ENCODE measurements around the gene THSD4. TPM values are rescaled to one million over a fixed set of nuclear protein-coding genes. Genes with fewer than 3 reads are reported as not detected.

THSD4 gene
- total RNA-seq, 2 experiments from 2014 or later = not detected

DNA sequence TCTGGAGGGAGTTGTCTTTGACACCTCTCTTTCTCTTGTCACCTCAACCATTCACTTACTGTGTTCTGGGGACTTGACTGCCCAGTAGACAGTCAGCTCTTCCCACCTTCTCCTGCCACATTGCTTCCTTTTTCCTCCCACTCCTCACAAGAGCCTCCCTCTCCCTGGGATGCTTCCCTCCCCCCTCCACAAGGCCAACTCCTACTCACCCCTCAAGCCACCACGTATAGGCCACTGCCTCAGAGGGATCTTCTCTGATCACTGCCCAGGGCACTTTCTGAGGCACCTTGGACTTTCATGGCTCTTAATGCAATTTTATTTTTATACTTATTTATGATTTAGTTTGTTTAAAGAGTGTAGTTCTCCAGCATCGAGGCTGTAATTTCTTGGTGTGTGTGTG lies 23.2 kb downstream of the THSD4 start:
- Mint-ChIP-seq H3K27ac (no peak overlapping the region), H3K27me3 (peaks cover 5% of the 10 kb centered on the region), H3K4me1 (no peaks in the 10 kb centered on the region), H3K9me3 (ENCODE audit: low read depth) (no peaks in the 10 kb centered on the region), H3K4me3 (no peak overlapping the region), H3K36me3 (no peaks in the 10 kb centered on the region)
- ATAC-seq (no peak), DNase-seq (no peak)
- CTCF ChIA-PET = no interaction called here

DNA sequence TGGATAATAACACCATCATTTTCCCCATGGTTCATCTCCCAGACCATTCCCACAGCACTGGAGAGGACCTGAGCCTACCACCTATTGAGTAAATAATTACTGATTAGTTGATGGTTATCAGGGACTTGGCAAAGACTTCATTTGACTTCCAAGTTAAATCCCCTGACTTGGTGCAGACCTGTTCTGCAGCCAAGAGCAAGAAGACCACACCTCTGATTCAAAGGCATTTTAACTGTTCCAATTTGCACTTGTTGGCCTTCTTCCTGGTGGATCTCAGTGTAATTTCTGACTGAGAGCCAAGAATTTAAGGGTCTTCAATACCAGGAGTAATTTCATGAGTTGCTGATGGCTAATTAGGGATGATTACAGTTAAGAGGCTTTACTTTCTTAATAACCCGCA lies 24.0 kb downstream of the THSD4 start:
- Mint-ChIP-seq H3K27me3 (peaks cover 4% of the 10 kb centered on the region), H3K4me1 (no peaks in the 10 kb centered on the region), H3K36me3 (no peaks in the 10 kb centered on the region), H3K4me3 (no peak overlapping the region), H3K9me3 (ENCODE audit: low read depth) (no peaks in the 10 kb centered on the region), H3K27ac (no peak overlapping the region)
- DNase-seq = no peak
- CTCF ChIA-PET = no interaction called here
- ATAC-seq = no peak

DNA sequence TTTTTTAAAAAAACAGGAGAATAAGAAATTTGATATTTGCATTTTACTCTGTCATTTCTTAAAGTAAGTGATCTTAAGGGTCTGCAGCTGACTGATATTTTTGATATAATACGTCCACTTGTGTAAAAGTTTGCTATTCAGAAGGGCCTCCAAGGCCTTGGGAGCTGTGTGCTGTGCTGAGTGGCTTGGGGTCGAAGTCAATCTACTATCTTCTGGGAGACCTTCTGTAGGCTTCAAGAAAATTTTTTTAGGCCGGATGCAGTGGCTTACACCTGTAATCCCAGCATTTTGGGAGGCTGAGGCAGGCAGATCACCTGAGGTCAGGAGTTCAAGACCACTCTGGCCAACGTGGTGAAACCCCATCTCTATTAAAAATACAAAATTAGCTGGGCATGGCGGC lies 26.3 kb downstream of the THSD4 start:
- H3K36me3 Mint-ChIP-seq = no peaks in the 10 kb centered on the region
- H3K9me3 Mint-ChIP-seq (ENCODE audit: low read depth) = no peaks in the 10 kb centered on the region
- H3K4me1 Mint-ChIP-seq = no peaks in the 10 kb centered on the region
- DNase-seq = no peak
- no peak overlapping the region for H3K27ac Mint-ChIP-seq
- H3K4me3 Mint-ChIP-seq = no peak overlapping the region
- no peak for ATAC-seq
- CTCF ChIA-PET = interaction anchor here (1.7 kb wide), 1 partner anchor 11 kb away, joined by 3 read pairs; no protein-coding TSS in a partner anchor
- H3K27me3 Mint-ChIP-seq = peaks cover 8% of the 10 kb centered on the region

DNA sequence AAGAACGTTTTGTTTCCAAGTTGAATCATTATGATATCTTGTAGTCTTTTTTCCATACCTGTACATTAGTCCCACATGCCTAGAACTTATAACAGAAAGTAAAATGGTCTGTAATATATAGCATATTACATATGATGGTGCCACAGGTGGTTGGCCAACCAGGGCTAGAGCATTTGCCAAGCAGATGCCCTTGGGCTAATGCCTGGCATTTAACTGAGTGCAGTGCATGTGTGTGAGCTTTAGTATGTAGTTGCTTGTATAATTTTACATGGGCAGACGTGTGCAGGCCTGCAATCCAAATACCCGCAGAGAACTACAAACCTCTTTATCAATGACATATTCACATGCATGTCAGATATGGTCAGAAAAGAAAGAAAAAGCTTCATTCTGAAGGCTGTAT lies 27.5 kb downstream of the THSD4 start:
- no peaks in the 10 kb centered on the region for H3K36me3 Mint-ChIP-seq
- H3K4me1 Mint-ChIP-seq = no peaks in the 10 kb centered on the region
- ATAC-seq (no peak), DNase-seq (no peak)
- H3K27me3 Mint-ChIP-seq = peaks cover 8% of the 10 kb centered on the region
- H3K4me3 Mint-ChIP-seq = no peak overlapping the region
- no peak overlapping the region for H3K27ac Mint-ChIP-seq
- H3K9me3 Mint-ChIP-seq (ENCODE audit: low read depth) = no peaks in the 10 kb centered on the region
- CTCF ChIA-PET = interaction anchor here (1.7 kb wide), 1 partner anchor 12 kb away, joined by 3 read pairs; no protein-coding TSS in a partner anchor

DNA sequence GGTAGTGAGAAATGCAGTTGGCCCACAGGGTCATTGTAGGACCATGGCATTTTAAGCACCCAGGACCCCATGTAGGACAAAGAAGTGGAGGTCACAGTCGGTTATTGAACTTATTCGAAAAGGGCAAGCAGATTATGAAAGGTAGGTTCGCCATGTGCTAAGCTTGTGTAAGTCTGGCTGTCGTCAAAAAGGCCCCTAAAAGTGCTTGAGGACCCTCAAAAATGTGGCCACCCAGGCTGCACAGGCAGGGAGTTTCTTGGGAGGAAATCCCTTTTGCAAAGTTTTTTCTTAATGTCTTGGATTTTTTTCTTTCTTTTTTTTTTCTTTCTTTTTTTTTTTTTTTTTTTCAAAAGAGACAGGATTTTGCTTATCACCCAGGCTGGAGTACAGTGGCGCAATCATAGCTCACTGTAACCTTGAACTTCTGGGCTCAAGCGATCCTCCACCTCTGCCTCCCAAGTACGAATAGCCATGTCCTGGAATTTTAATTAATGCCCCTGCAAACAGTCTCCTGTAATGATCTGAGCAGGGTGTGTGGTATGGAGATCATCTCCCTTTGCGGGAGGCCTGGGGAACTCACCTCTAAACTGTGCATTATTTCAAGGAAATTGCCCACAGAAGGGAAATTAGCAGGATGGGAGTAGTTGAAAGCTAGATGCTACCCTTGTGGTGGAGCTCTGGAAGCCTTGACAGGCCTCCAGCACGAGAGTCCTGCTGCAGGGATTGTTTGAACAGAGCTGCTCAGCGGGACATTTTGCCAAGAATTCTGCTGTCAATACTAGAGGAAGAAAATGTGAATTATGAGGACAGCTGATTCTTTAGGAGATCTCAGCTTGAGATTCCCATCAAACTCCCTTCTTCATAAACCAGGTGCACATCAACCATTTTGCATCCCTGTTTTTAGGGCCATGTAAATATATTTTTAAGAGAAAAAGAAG lies 28.4 kb downstream of the THSD4 start:
- H3K4me1 Mint-ChIP-seq = no peaks in the 10 kb centered on the region
- H3K36me3 Mint-ChIP-seq = no peaks in the 10 kb centered on the region
- H3K9me3 Mint-ChIP-seq (ENCODE audit: low read depth) = no peaks in the 10 kb centered on the region
- CTCF ChIA-PET = no interaction called here
- no peak overlapping the region for H3K4me3 Mint-ChIP-seq
- ATAC-seq (no peak), DNase-seq (no peak)
- H3K27ac Mint-ChIP-seq = no peak overlapping the region
- peaks cover 8% of the 10 kb centered on the region for H3K27me3 Mint-ChIP-seq

DNA sequence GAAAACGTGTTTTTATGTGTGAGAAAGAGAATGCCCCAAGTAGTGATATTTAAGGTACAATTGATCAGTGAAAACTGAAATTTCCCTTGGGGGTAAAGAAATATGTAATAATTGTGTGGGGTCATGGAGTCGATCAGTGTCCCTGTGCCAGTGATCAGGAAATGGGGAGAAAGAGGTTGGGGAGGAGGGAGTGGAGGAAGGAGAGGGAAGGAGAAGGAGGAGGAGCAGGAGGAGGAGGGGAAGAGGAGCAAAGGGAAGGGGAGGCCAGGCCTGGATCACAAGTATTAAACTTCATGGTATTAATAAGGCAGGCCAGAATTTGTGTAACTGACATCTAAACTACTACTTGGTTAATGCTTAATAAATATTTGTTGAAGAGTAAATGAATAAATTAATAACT lies 30.4 kb downstream of the THSD4 start:
- Mint-ChIP-seq H3K4me1 (no peaks in the 10 kb centered on the region), H3K27me3 (peaks cover 8% of the 10 kb centered on the region), H3K27ac (no peak overlapping the region), H3K36me3 (no peaks in the 10 kb centered on the region), H3K4me3 (no peak overlapping the region), H3K9me3 (ENCODE audit: low read depth) (no peaks in the 10 kb centered on the region)
- DNase-seq = no peak
- ATAC-seq = no peak
- CTCF ChIA-PET = no interaction called here

DNA sequence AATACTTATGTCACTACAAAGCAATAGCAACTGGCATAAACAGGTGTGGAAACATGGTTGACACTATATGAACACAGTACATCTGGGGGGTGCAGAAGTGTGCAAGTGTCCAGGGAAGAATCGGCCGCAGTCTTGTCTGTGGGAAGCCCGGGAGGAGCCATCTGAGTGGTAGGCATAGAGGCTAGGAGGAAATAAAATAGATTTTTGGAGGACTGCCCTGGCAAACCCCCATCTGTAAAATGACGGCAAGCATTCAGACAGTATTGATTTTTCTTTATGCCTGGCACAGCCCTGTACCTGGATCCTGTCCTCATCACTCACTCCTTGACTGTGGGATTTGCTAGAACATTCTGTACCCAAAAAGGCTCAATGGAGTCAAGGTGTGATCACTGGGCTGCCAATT lies 31.3 kb downstream of the THSD4 start:
- H3K27ac Mint-ChIP-seq = no peak overlapping the region
- DNase-seq (no peak), ATAC-seq (no peak)
- peaks cover 8% of the 10 kb centered on the region for H3K27me3 Mint-ChIP-seq
- no peaks in the 10 kb centered on the region for H3K9me3 Mint-ChIP-seq (ENCODE audit: low read depth)
- H3K4me1 Mint-ChIP-seq = no peaks in the 10 kb centered on the region
- H3K4me3 Mint-ChIP-seq = no peak overlapping the region
- CTCF ChIA-PET = no interaction called here
- H3K36me3 Mint-ChIP-seq = no peaks in the 10 kb centered on the region

DNA sequence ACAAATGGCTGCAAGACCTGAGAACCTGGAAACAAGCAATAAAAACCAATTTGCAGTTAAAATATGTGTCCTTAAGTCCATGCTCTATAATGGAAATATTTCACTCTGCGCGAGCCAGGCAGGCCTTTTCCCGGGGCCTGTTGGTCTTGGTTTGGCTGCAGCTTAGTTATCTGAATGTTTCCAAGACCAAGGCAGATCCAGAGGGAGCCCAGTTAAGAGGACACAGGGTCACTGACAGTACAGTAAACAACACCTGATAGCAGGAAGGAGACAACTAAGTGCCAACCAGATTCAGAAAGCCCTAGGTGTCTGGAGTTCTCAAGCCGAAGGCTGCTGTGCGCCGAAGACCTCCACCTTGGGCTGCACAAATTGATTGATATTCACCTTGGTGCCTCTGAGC lies 32.8 kb downstream of the THSD4 start:
- DNase-seq (no peak), ATAC-seq (no peak)
- CTCF ChIA-PET = no interaction called here
- Mint-ChIP-seq H3K27ac (no peak overlapping the region), H3K27me3 (peaks cover 6% of the 10 kb centered on the region), H3K36me3 (no peaks in the 10 kb centered on the region), H3K4me3 (no peak overlapping the region), H3K9me3 (ENCODE audit: low read depth) (no peaks in the 10 kb centered on the region), H3K4me1 (no peaks in the 10 kb centered on the region)

DNA sequence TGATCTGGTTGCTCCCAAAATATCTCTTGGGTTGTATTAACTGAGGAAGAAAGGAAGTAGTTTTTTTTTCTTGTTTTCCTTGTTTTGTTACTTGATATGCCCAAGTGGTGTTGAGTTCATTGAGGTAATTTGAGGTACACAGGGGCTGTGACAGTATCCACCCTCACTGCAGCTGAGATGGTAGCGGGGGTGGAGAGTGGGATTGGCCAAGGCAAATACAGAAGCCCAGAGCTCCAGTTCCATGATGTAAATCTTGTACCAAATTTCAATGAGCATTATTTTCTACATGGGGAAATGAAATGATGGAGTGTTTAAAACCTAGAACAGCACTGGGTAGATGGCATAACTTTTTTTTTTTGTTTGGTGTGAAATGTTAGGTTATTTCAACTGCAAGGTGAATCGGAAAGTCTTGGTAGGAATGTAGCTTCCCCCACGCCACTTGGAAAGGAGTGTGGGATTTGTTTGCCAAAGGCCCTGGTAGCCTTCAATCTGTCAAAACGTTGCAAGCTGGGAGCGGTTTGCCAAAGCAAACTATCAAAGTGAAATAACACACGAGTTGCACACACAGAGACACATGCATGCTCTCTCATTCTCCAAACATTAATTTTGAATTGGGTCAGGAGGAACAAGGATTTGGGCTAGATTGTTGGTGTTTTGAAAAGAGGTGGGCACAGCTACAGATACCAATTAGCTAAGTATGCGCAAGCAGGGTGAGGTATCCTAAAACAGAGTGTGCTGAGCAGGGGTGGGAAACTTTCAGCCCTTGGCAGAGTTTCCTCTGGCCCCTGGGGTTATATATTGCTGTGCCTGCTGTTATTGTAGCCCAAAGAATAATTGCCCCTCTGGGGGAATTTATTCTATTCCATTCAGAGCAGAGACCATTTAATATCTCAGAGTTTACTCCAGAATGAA lies 34.6 kb downstream of the THSD4 start:
- peaks cover under 1% of the 10 kb centered on the region for H3K27me3 Mint-ChIP-seq
- H3K4me3 Mint-ChIP-seq = no peak overlapping the region
- no peaks in the 10 kb centered on the region for H3K4me1 Mint-ChIP-seq
- no peaks in the 10 kb centered on the region for H3K9me3 Mint-ChIP-seq (ENCODE audit: low read depth)
- H3K36me3 Mint-ChIP-seq = no peaks in the 10 kb centered on the region
- DNase-seq = no peak
- no peak for ATAC-seq
- CTCF ChIA-PET = no interaction called here
- H3K27ac Mint-ChIP-seq = no peak overlapping the region

DNA sequence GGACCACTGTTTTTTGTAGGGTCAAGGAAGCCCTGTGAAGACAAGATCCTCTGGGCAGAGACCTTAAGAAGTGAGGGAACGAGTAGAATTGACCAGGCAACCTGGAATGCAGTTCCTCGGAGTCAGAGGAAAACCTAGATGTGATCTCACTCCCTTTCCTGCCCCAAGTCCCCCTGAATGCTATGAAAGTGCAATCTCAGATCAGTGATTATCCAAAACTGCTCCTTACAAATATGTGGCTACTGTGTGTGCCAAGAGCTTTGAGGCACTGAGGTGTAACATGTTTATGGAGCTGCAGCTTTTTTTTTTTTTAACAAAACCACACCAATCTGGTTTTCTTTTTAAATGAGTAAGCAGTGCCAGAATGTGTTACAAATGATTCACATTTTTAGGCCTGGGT lies 35.8 kb downstream of the THSD4 start:
- Mint-ChIP-seq H3K9me3 (ENCODE audit: low read depth) (no peaks in the 10 kb centered on the region), H3K4me3 (no peak overlapping the region), H3K36me3 (no peaks in the 10 kb centered on the region), H3K4me1 (no peaks in the 10 kb centered on the region), H3K27me3 (no peaks in the 10 kb centered on the region), H3K27ac (no peak overlapping the region)
- DNase-seq (no peak), ATAC-seq (no peak)
- CTCF ChIA-PET = no interaction called here

DNA sequence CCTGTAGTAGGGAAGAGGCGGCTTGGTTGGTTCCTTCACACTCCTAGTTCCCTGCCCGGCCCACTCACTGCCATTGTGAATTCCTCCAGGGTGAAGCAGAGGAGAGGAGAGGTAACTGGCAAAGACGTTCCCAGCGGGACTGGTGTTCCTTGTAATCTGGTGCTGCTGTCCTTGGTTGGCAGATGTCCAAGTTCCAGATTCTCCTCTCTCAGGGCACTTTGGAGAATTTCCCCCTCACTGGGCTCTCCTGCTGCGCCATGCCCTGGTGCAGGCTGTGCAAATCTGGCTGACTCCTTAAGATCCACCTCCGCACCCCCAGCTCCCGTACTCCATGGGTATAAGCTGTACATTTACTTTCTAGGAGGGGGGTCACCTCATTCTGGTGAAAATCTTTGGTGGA lies 37.3 kb downstream of the THSD4 start:
- Mint-ChIP-seq H3K27ac (no peak overlapping the region), H3K27me3 (no peaks in the 10 kb centered on the region), H3K4me1 (no peaks in the 10 kb centered on the region), H3K9me3 (ENCODE audit: low read depth) (no peaks in the 10 kb centered on the region), H3K4me3 (no peak overlapping the region), H3K36me3 (no peaks in the 10 kb centered on the region)
- ATAC-seq (no peak), DNase-seq (no peak)
- CTCF ChIA-PET = no interaction called here

DNA sequence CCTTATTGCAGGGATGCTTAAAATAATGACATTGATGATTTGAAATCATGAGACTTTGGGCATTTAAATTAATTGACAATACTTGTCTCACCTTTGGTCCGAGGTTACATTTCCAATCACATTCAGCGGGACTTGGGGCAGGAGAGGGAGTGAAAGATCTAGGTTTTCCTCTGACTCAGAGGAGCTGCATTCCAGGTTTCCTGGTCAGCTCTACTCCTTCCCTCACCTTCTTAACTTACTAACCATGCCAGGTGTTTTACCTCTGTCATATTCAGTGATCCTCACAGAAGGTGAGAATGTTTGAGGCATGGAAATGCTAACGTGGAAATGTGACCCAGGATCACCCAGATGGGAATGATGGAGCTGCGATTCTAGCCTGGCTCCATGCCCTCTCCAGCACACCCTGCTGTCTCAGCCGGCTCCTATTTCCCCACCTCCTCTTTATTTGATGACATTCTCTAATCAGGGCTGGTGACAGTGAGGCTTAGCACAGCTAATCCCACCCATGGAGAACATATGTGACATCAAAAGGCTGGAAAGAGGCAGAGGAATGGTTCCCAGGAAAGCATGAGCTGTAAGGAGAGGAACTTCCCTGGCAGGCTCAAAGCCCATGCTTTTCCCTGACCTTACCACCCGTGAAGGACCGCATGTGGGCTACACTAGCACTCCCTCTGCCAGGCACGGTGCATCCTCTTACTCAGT lies 38.7 kb downstream of the THSD4 start:
- Mint-ChIP-seq H3K4me1 (no peaks in the 10 kb centered on the region), H3K27me3 (no peaks in the 10 kb centered on the region), H3K9me3 (ENCODE audit: low read depth) (no peaks in the 10 kb centered on the region), H3K27ac (no peak overlapping the region), H3K4me3 (no peak overlapping the region), H3K36me3 (no peaks in the 10 kb centered on the region)
- DNase-seq (no peak), ATAC-seq (no peak)
- CTCF ChIA-PET = no interaction called here

DNA sequence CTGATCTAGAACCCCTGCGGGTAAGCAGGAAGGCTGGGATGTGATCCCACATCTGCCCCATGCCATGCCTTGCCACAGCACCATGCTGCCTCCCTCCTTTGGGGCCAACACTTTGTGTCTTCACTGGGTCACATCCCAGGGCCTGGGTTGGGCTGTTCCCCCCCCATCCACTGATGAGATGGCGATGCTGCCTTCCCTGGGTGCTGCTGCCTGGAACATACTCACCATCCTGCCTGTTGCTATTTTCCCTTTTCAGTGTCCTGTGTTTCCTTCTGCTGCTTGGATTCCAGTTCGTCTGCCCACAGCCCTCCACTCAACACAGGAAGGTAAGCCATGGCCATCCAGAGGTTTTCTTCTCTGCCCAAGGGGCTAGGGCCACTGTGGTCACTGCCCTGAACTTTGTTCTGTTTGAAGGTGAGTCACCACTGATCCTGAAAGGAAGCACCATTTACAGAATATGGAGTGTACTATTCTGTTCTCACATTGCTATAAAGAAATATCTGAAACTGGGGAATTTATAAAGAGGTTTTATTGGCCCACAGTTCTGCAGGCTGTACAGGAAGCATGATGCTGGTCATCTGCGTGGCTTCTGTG lies 39.4 kb downstream of the THSD4 start:
- Mint-ChIP-seq H3K9me3 (ENCODE audit: low read depth) (no peaks in the 10 kb centered on the region), H3K27ac (no peak overlapping the region), H3K4me3 (no peak overlapping the region), H3K36me3 (no peaks in the 10 kb centered on the region), H3K27me3 (no peaks in the 10 kb centered on the region), H3K4me1 (no peaks in the 10 kb centered on the region)
- ATAC-seq = no peak
- CTCF ChIA-PET = no interaction called here
- no peak for DNase-seq

Measured in activated CD8-positive, alpha-beta memory T cell treated with anti-CD3 and anti-CD28 coated beads, Interleukin-2, amount 10 ng/mL, durations not matched to agents 7 days and 5 days (primary cell).